GM18505 (cell line): ENCODE results near the gene SRSF2.

Experiments
- ATAC-seq: cut with Tn5 transposase; IDR thresholded peaks from one replicate; pipeline ENCODE4 v1.9.1; 2021; ENCODE audit not compliant: unreplicated experiment
- POLR2A ChIP-seq: IDR thresholded peaks from 4 replicates; pipeline ENCODE4 v1.6.1; 2011; ENCODE audit warnings: borderline replicate concordance; ENCODE audit not compliant: insufficient read depth, insufficient read length; ENCODE audit errors: extremely low read depth

The SRSF2 gene

GRCh38 chr17:76737082-76737675 lies at the start of gene SRSF2:
Gene SRSF2 (minus strand): TSS chr17:76737331. CDS start chr17:76737160, 171 bp downstream.
- peak; percentile 100 for TF ChIP-seq POLR2A
- peak; percentile 58 for ATAC-seq

- no peak for ATAC-seq
- no peak for TF ChIP-seq POLR2A
These were observed 47.8 kb upstream of the SRSF2 start for GRCh38 chr17:76784926-76785325.

- TF ChIP-seq POLR2A: no peak
- no peak for ATAC-seq
These were observed 46.0 kb upstream of the SRSF2 start for GRCh38 chr17:76783146-76783545.

GRCh38 chr17:76781056-76781982 lies 44.2 kb upstream of the SRSF2 start:
- ATAC-seq: no peak
- no peak for TF ChIP-seq POLR2A

- no peak for TF ChIP-seq POLR2A
These were observed 38.0 kb upstream of the SRSF2 start for GRCh38 chr17:76775021-76775600.

GRCh38 chr17:76772842-76773525 lies 35.9 kb upstream of the SRSF2 start:
- ATAC-seq: no peak
- TF ChIP-seq POLR2A: no peak

More at GRCh38 chr17:76775021-76775600, 38.0 kb upstream of the SRSF2 start:
- ATAC-seq: no peak

GRCh38 chr17:76758570-76758969 lies 21.4 kb upstream of the SRSF2 start:
- no peak for TF ChIP-seq POLR2A
- no peak for ATAC-seq

- no peak for ATAC-seq
- TF ChIP-seq POLR2A: no peak
These were observed 20.1 kb upstream of the SRSF2 start for GRCh38 chr17:76757256-76757655.

GRCh38 chr17:76755285-76755684 lies 18.2 kb upstream of the SRSF2 start:
- no peak for TF ChIP-seq POLR2A
- ATAC-seq: no peak

- no peak for TF ChIP-seq POLR2A
- ATAC-seq: no peak
These were observed 16.2 kb upstream of the SRSF2 start for GRCh38 chr17:76753061-76753961.

- TF ChIP-seq POLR2A: no peak
- ATAC-seq: no peak
These were observed 14.9 kb upstream of the SRSF2 start for GRCh38 chr17:76752006-76752405.

- TF ChIP-seq POLR2A: no peak
- no peak for ATAC-seq
These were observed 14.4 kb upstream of the SRSF2 start for GRCh38 chr17:76751416-76751993.
